Stimulated activated CD8-positive, alpha-beta memory T cell treated with anti-CD3 and anti-CD28 coated beads, Interleukin-4, amount 100 ng/mL, for 4 hours (primary cell): Measurements from ENCODE around the gene C8G.
A peak's percentile ranks its signal among the peaks of the same experiment; 100 is the strongest.

Source experiments
- DNase-seq, 2 donors: peaks; one replicate each; pipeline ENCODE4 v3.0.0-alpha.2; 2020; ENCODE audit warnings: low read depth in 2 of 2, low spot score in 1 of 2

The C8G gene

GRCh38 chr9:136980669-136981478 lies 35.8 kb downstream of the C8G start:
- no peak for DNase-seq

GRCh38 chr9:136981588-136982231 lies 36.7 kb downstream of the C8G start:
- DNase-seq, result no peak

GRCh38 chr9:136982232-136983051 lies 37.4 kb downstream of the C8G start, which contains the start of gene LCNL1:
Gene LCNL1, plus strand, starts transcription at chr9:136982993. Its CDS starts 594 bp downstream, at chr9:136983587.
- no peak for DNase-seq

GRCh38 chr9:136983167-136983566 lies 38.1 kb downstream of the C8G start:
- no peak for DNase-seq

GRCh38 chr9:136983656-136984314 lies 38.7 kb downstream of the C8G start:
- DNase-seq, result no peak

GRCh38 chr9:136984464-136985026 lies 39.5 kb downstream of the C8G start:
- no peak for DNase-seq

GRCh38 chr9:136985027-136985602 lies 40.1 kb downstream of the C8G start:
- DNase-seq, result no peak

GRCh38 chr9:136985853-136986252 lies 40.8 kb downstream of the C8G start:
- no peak for DNase-seq

GRCh38 chr9:136988872-136989271 lies 43.8 kb downstream of the C8G start:
- DNase-seq, result no peak

GRCh38 chr9:136990242-136990911 lies 45.3 kb downstream of the C8G start:
- DNase-seq, result no peak

- peak; percentile 82 to 87 for DNase-seq
Observed at GRCh38 chr9:136991993-136992818, 47.2 kb downstream of the C8G start, which contains the start of gene PAXX. Gene PAXX, plus strand, starts transcription at chr9:136992422. Its CDS starts 22 bp downstream, at chr9:136992444.

- DNase-seq, result no peak
Observed at GRCh38 chr9:136992819-136993369, 47.9 kb downstream of the C8G start.

- no peak for DNase-seq
Observed at GRCh38 chr9:136994180-136994887, 49.3 kb downstream of the C8G start.

GRCh38 chr9:136994888-136995230 lies 49.8 kb downstream of the C8G start:
- DNase-seq, result no peak

- no peak for DNase-seq
Observed at GRCh38 chr9:136995362-136995761, 50.3 kb downstream of the C8G start.

- DNase-seq, result no peak
Observed at GRCh38 chr9:136995772-136996311, 50.8 kb downstream of the C8G start.
